Right cardiac atrium (tissue), 5 donors: ENCODE results near the gene MRPL14. TPM values are rescaled to one million over a fixed set of nuclear protein-coding genes. Genes with fewer than 3 reads are reported as not detected.
A peak's percentile ranks its signal among the peaks of the same experiment; 100 is the strongest.

Experiments used
- ATAC-seq, 2 donors: fragments of 200-7000 bp; cut with Tn5 transposase; one replicate each; pipeline versions ENCODE4 v1.8.0 to v1.9.1; 2020; ENCODE audit warnings: moderate library complexity in 2 of 2, mild to moderate bottlenecking in 1 of 2
- DNase-seq, 3 donors: peaks; one replicate each; pipeline ENCODE4 v3.0.0-alpha.2; 2020
- H3K27ac ChIP-seq: one replicate; pipeline ENCODE4 v1.5.1; 2013; ENCODE audit warnings: mild to moderate bottlenecking, low read length, control low read depth, moderate library complexity
- H3K27me3 ChIP-seq: one replicate; pipeline ENCODE4 v1.6.1; 2013; ENCODE audit not compliant: control insufficient read depth, insufficient read depth
- H3K4me1 ChIP-seq: one replicate; pipeline ENCODE4 v1.6.1; 2013; ENCODE audit warnings: low read length; ENCODE audit not compliant: control insufficient read depth, insufficient read depth
- H3K4me3 ChIP-seq: one replicate; pipeline ENCODE4 v1.5.1; 2013; ENCODE audit warnings: low read length, control low read depth
- H3K9me3 ChIP-seq: one replicate; pipeline ENCODE4 v1.6.1; 2013; ENCODE audit warnings: low read length; ENCODE audit not compliant: control insufficient read depth
- WGBS: extraction: QIAGEN DNeasy Blood & Tissue Kit; methylation state at CpG from one replicate; pipeline ENCODE4 v1.1.7; 2013; 5-methylcytosine and 5-hydroxymethylcytosine counted together
- intact Hi-C, 4 donors: fragments of 100-400 bp; cut with DNase I; formaldehyde crosslinking; loops; one replicate each; pipeline versions ENCODE4 v1.11.0 to v1.14.0; 2022 to 2023
- polyA plus RNA-seq: library from polyadenylated mRNA; stranded (reverse); fragments of 200-250 nt; gene quantifications from one replicate; pipeline ENCODE4 v1.2.3, GENCODE V29; 2013
- total RNA-seq, 4 donors: library from RNA; stranded (reverse); fragmentation: NEBNext Ultra II Directional; extraction: Animal tissue kit (Norgen Biotek cat#: 25700); gene quantifications; one replicate each; pipeline ENCODE4 v1.2.1, GENCODE V29; 2021
- donor health status: healthy with polysubstance abuse.
- donor health status: DM: no; HTN: yes; CAD: no.
- donor health status: DM: no; HTN: no; CAD: no.
- donor health status: DM: no; HTN: yes; CAD: no; lungs with severe emphysema.
- donor health status: DM: yes; HTN: yes; CAD: no.

The MRPL14 gene
- total and polyA plus RNA-seq, 5 donors, result 31.0 to 44.7 (median 37.4) TPM

DNA sequence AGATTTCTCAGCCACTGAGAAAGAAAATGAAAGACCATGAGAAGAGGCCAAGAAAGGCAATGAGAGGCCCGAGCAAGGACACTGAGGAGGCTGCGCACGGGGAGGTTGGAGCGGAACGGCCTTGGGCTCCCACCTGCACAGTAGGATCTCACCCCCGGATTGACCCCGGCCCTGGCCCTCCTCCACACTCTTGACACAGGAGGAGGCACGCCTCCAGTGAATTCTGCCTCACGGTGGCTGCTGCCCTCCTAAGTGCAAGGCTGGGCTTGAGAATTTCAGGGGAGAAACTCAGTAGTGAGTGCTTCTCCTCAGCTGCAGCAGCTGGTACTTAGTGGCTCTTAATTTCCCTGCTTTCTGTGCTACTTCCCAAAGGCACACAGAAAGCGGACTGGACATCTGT lies 18.0 kb downstream of the MRPL14 start:
- no peaks in the 10 kb centered on the region for H3K9me3 ChIP-seq
- ATAC-seq (no peak), DNase-seq (no peak)
- H3K27me3 ChIP-seq, result no peaks in the 10 kb centered on the region
- intact Hi-C loops, result no loop called here
- peak overlapping the region; percentile 93 for H3K27ac ChIP-seq
- H3K4me3 ChIP-seq, result no peak overlapping the region
- WGBS, result 86% methylated on average over 10 of the region's 10 CpGs
- peaks cover 20% of the 10 kb centered on the region for H3K4me1 ChIP-seq

DNA sequence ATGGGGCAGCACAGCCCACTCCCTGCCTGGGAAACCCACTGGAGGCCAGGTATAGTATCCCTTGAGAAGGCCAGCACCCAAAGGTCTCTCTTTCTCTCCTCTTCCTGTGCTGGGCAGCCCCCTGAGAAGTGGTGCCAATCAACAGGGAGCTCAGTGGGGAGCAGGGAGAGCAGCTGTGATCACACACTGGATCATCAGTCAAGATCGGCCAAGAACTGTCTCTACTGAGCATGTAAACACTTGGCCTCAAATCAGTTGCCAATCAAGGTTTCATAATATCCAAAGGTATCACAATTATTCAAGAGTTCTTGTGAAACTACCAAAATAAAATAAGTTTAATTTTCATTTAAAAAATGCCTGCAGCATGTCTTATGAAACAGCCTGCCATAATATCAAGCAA lies 18.8 kb downstream of the MRPL14 start:
- WGBS, result 0% methylated on average over 1 of the region's 1 CpG
- intact Hi-C loops, result no loop called here

DNA sequence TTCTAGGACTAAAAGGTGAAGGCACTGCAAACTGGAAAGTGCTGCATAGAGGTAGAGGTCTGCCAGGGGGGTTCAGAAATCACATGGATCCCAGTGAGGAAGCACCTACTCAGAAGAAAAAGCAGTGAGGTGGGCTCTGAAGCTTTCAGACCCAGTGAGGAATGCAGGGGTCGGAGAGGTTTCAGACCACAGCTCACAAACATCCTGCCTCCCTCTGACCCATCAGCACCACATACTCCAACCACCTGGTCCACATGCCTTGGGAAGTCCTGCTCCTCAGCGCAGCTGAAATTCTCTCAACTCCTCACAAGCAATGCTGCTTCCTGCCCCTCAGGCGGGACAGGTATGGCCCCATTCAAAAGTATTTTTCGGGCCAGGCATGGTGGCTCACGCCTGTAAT lies 20.2 kb downstream of the MRPL14 start:
- Histone ChIP-seq H3K9me3 (no peaks in the 10 kb centered on the region), H3K27ac (no peak overlapping the region), H3K27me3 (no peaks in the 10 kb centered on the region), H3K4me1 (peaks cover 20% of the 10 kb centered on the region), H3K4me3 (no peak overlapping the region)
- no peak for ATAC-seq
- DNase-seq, result no peak
- intact Hi-C loops, result no loop called here
- 95% methylated on average over 5 of the region's 5 CpGs for WGBS

More for the DNA sequence above, 18.8 kb downstream of the MRPL14 start:
- Histone ChIP-seq H3K9me3 (no peaks in the 10 kb centered on the region), H3K27ac (no peak overlapping the region), H3K4me3 (no peak overlapping the region), H3K27me3 (no peaks in the 10 kb centered on the region), H3K4me1 (peaks cover 20% of the 10 kb centered on the region)
- DNase-seq (no peak), ATAC-seq (no peak)

DNA sequence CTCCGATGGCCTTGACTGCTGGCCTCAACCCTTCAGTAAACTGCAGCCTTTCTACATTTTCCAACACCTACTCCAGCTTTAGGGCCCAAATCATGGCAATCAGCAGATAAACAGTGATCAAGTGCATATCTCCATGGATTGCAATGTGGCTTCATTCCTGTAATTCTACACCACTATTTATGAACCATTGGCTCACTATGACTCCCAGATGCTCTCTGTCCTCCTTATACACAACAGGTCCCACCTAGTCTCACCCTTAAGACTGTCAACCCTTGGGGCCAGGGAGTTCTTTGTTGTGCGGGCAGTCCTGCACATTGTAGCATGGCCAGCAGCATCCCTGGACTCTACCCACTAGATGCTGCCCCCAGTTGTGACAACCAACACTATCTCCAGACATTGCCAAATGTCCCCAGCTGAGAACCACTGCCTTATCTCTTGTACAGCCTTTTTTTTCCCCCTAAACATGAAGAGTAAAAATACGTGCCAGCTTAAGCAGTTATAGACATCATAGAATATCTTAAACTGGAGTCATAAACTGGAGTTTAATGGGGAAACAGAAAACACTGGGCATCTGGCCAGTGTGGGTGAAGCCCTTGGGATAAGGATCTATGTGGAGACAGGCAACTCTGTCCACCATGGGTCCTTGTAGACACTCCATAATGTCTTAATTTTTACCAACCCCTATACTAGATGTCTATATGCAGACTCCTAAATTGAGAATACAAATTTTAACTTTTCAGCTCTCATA lies 21.1 kb downstream of the MRPL14 start:
- H3K4me3 ChIP-seq, result no peak overlapping the region
- intact Hi-C loops, result no loop called here
- WGBS, result 71% methylated on average over 3 of the region's 3 CpGs

DNA sequence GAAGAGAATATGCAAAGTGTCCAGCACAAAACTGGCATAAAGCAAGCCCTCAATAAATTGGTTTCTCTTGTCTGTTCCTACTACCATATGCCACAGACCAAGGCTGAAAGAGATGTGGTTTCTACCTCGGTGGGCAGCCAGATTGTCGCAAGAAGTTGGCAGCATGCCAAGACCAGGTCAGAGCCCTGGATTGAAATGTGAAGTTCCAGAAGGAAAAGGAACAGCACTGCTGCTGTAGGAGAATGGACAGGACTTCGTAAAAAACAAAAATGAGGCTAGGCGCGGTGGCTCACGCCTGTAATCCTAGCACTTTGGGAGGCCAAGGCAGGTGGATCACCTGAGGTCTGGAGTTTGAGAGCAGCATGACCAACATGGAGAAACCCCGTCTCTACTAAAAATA lies 22.1 kb downstream of the MRPL14 start:
- Histone ChIP-seq H3K9me3 (no peaks in the 10 kb centered on the region), H3K4me3 (no peak overlapping the region), H3K4me1 (peaks cover 18% of the 10 kb centered on the region), H3K27ac (peak overlapping the region; percentile 40), H3K27me3 (no peaks in the 10 kb centered on the region)
- 68% methylated on average over 7 of the region's 7 CpGs for WGBS
- ATAC-seq (no peak), DNase-seq (no peak)
- intact Hi-C loops, result no loop called here

More for the DNA sequence above, 21.1 kb downstream of the MRPL14 start:
- no peak for ATAC-seq
- Histone ChIP-seq H3K27ac (no peak overlapping the region), H3K4me1 (peaks cover 20% of the 10 kb centered on the region), H3K9me3 (no peaks in the 10 kb centered on the region), H3K27me3 (no peaks in the 10 kb centered on the region)
- DNase-seq, result no peak

DNA sequence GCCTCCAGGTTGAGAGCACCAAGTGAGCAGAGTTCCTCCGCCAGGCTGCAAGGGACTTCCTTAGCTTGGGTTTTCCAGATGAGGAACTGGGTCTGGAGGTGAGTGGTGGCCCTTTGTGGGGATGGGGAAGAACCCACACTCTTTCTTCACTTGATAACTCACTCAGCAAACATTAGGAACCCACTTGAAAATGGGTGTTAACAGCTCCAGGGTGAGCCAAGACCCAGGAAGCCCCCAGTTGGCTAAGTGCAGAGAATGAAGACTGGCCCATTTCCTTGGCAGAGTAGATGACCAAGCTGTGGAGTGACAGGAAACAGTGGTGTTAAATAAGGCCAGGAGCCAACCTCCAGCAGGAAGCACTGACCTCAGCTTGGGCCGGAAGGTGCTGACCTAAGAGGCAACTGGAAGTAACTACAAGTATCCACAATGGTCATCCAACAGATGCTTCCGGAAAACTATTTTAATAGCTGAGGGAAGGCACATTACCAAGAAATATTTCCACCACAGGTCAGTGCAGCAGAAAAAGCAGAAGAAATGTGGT lies 22.7 kb downstream of the MRPL14 start:
- Histone ChIP-seq H3K27ac (no peak overlapping the region), H3K27me3 (no peaks in the 10 kb centered on the region), H3K9me3 (no peaks in the 10 kb centered on the region), H3K4me1 (peaks cover 17% of the 10 kb centered on the region), H3K4me3 (no peak overlapping the region)
- 51% methylated on average over 3 of the region's 3 CpGs for WGBS
- ATAC-seq, result peak; percentile 74 to 91
- DNase-seq, result peak; percentile 54 to 80 (median 71)
- intact Hi-C loops, result no loop called here

DNA sequence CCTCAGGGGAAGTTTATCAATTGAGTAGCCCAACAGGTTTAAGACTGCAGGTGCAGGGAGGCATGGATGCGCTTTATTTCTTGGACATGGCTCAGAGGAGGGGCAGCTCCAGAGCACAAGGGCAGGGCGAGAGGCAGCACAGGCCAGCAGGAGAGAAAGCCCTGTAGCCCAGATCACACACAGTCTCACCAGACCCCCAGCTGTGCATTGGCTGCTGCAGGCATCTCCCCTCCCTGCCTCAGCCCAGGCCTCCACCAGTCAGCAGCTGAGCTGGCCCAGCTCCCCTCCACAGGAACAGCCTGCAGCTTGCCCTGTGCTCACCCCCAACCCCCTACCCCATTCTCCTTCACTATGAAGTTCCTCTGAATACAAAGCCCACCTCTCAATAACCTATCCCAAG lies 24.7 kb downstream of the MRPL14 start:
- no peak overlapping the region for H3K4me3 ChIP-seq
- 98% methylated on average over 2 of the region's 2 CpGs for WGBS
- intact Hi-C loops, result no loop called here
- no peaks in the 10 kb centered on the region for H3K9me3 ChIP-seq
- ATAC-seq (no peak), DNase-seq (no peak)
- no peak overlapping the region for H3K27ac ChIP-seq
- peaks cover 14% of the 10 kb centered on the region for H3K4me1 ChIP-seq
- H3K27me3 ChIP-seq, result no peaks in the 10 kb centered on the region

DNA sequence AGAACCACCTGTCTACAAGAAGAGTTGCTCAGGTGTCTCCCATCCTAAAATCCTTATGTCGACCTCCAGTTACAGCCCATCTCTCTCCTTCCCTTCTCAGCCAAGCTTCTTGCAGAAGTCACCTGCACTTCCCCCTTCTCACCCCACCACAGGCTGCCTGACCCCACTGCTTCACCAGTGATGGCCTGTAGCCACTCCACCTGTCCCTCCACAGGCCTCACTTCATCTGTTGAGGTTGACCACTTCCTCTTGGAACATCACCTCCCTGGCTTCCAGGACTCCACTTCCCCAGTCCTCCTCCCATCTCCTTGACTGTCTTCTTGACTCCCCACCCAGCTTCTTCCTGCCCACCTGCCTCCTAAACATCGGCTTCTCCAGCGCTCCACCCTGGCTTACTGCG lies 25.4 kb downstream of the MRPL14 start:
- ATAC-seq (no peak), DNase-seq (no peak)
- H3K4me3 ChIP-seq, result no peak overlapping the region
- H3K4me1 ChIP-seq, result peaks cover 14% of the 10 kb centered on the region
- H3K27me3 ChIP-seq, result no peaks in the 10 kb centered on the region
- 88% methylated on average over 4 of the region's 4 CpGs for WGBS
- no peak overlapping the region for H3K27ac ChIP-seq
- no peaks in the 10 kb centered on the region for H3K9me3 ChIP-seq
- intact Hi-C loops, result loop anchor here in 1 of 4 donors (2.0 kb wide), 1 partner anchor 51 kb away; no protein-coding TSS in a partner anchor

DNA sequence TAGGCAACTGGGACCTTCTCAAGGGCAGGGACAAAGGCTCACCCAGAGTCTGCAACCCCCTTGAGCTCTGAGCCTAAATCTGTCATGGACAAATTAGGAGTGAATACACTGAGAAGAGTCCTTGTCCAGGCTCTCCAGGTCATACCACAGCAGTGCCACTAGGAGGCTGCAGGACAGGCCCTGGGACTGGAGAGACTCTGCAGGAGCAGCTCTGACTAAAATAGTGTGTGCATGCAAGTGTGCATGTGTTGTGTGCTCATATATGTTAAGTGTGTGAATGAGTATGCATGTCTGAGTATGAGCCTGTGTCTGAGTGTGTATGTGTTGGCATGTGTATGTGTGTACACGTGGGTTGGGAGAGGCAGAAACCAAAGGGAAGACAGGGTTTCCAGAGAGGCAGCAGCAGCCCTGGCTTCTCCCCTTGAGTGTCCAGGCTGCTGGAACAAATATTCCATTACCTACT lies 27.1 kb downstream of the MRPL14 start:
- DNase-seq (no peak), ATAC-seq (peak; percentile 32 to 39)
- Histone ChIP-seq H3K27ac (no peak overlapping the region), H3K4me1 (peaks cover 6% of the 10 kb centered on the region), H3K27me3 (no peaks in the 10 kb centered on the region), H3K9me3 (no peaks in the 10 kb centered on the region), H3K4me3 (no peak overlapping the region)
- WGBS, result 62% methylated on average over 1 of the region's 1 CpG
- intact Hi-C loops, result loop anchor here in 1 of 4 donors (2.0 kb wide), 1 partner anchor 53 kb away; no protein-coding TSS in a partner anchor

DNA sequence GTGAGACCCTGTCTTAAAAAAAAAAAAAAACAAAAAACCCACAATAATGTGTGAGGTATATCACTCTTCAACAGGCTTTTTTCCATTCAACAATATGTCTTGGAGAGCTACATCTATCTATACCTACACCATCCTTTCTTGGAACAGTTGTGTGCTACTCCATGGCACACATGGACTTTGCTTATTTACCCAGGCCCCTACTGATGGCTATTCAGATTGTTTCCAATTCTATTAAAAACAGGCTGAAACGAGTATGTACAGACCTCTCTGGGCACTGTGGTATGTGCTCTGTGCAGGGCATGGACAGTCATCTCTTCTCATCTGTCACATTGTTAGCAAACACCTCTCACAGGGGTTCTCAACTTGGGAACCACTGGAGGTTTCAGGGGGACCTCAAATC lies 28.1 kb downstream of the MRPL14 start:
- WGBS, result 33% methylated on average over 1 of the region's 1 CpG

DNA sequence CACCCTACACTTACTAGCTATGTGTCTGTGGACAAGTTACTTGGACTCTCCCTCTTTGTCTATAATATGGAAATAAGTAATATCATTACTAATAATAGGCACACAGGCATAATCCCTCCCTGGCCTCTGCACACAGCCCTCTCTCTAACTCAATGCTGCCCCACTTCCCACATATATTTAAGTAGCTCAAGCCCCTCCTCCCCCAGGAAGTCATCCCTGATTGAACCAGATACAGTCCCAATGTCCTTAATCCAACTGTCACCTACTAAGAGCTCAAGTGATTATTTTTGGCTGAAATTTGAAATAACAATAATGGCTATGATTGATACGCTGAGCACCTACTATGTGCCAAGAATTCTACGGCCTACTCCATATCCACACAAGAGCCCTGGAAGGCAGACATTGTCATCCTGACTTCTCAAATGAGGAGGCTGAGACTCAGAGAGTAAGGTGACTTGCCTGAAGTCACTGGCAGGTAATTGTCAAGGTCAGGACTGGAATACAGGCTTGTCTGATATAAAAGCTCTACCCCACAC lies 29.4 kb downstream of the MRPL14 start:
- 44% methylated on average over 2 of the region's 2 CpGs for WGBS
- H3K4me1 ChIP-seq, result no peaks in the 10 kb centered on the region
- intact Hi-C loops, result loop anchor here (2.0 to 10.0 kb wide), 7 partner anchors 34 to 247 kb away; partner anchors contain the start of gene SPATS1 (in 1 of the 4)
- no peaks in the 10 kb centered on the region for H3K27me3 ChIP-seq
- no peak overlapping the region for H3K4me3 ChIP-seq
- ATAC-seq (no peak), DNase-seq (no peak)
- H3K9me3 ChIP-seq, result no peaks in the 10 kb centered on the region
- no peak overlapping the region for H3K27ac ChIP-seq

More for the DNA sequence above, 28.1 kb downstream of the MRPL14 start:
- no peak overlapping the region for H3K4me3 ChIP-seq
- no peak for ATAC-seq
- H3K27ac ChIP-seq, result no peak overlapping the region
- no peaks in the 10 kb centered on the region for H3K27me3 ChIP-seq
- H3K4me1 ChIP-seq, result no peaks in the 10 kb centered on the region
- DNase-seq, result no peak
- H3K9me3 ChIP-seq, result no peaks in the 10 kb centered on the region
- intact Hi-C loops, result loop anchor here (2.0 to 10.0 kb wide), 7 partner anchors 33 to 246 kb away; partner anchors contain the start of gene SPATS1 (in 1 of the 4)
